Thoracic aorta (tissue), 2 donors: ENCODE data around the gene LAMA1. TPM values are rescaled to one million over a fixed set of nuclear protein-coding genes. Genes with fewer than 3 reads are reported as not detected.

ENCODE experiments used
- ATAC-seq: fragments of 150-250 bp; one replicate; pipeline ENCODE4 v1.8.0; 2017; ENCODE audit warnings: low read depth; ENCODE audit not compliant: insufficient number of reproducible peaks, low FRiP score
- DNase-seq: peaks from one replicate; pipeline ENCODE4 v3.0.0-alpha.2; 2020; ENCODE audit warnings: low spot score
- H3K27ac ChIP-seq, 2 donors: fragments of 200-600 bp; sonication (generic); 1 replicate in 1 of 2; 2 replicates in 1 of 2; pipeline ENCODE4 v1.5.1; 2016; ENCODE audit warnings: mild to moderate bottlenecking in 2 of 2, moderate library complexity in 2 of 2
- H3K27me3 ChIP-seq: fragments of 200-600 bp; sonication (generic); replicated peaks from 2 replicates; pipeline ENCODE4 v1.6.0; 2016; ENCODE audit warnings: mild to moderate bottlenecking; ENCODE audit not compliant: insufficient read depth
- H3K36me3 ChIP-seq: fragments of 200-600 bp; sonication (generic); one replicate; pipeline ENCODE4 v1.5.1; 2016
- H3K4me1 ChIP-seq, 2 donors: fragments of 200-600 bp; sonication (generic); 1 replicate in 1 of 2; 2 replicates in 1 of 2; pipeline versions ENCODE4 v1.5.1 to v1.6.0; 2016; ENCODE audit warnings: low read depth in 2 of 2, mild to moderate bottlenecking in 1 of 2; ENCODE audit not compliant: control insufficient read depth in 1 of 2
- H3K4me3 ChIP-seq: fragments of 200-600 bp; sonication (generic); 2 replicates; pipeline ENCODE4 v1.5.1; 2016; ENCODE audit warnings: mild to moderate bottlenecking
- H3K9me3 ChIP-seq: fragments of 200-600 bp; sonication (generic); 2 replicates; pipeline ENCODE4 v1.5.1; 2016
- total RNA-seq, 2 donors: library from RNA; depleted of rRNA; stranded (reverse); fragments of >200 nt; gene quantifications; one replicate each; pipeline versions ENCODE4 v1.1.0 to v1.2.3, GENCODE V29; 2016
- TF ChIP-seq, protein P1 (sequence below): fragments of 200-600 bp; sonication (generic); IDR thresholded peaks from one replicate; pipeline ENCODE4 v1.5.1; 2019; ENCODE audit warnings: antibody characterized with exemption

Gene LAMA1
- total RNA-seq, 2 donors from 2014 or later: 0.56 TPM; not detected in 1

DNA sequence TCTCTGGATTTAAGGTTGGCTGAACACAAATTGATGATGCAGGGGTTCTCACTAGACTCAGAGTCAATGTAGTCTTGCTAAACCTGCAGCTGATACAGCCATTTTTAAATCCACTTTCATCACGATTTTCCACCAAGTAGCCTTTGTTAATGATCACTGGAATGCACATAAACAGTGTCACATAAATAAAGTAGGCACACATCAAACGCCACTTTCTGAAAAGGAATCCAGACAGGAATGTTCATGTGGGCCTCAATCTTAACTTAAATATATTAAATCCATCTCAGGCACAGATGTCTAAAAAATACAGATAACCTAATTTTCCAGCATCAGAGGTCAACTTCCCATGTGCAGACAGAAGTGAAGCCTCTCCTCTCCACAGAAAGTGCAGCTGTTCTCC is 58.3 kb downstream of the LAMA1 start:
- no peaks in the 10 kb centered on the region for H3K36me3 ChIP-seq
- DNase-seq (no peak), ATAC-seq (no peak)
- no peak overlapping the region for H3K4me3 ChIP-seq
- TF ChIP-seq, protein P1, sequence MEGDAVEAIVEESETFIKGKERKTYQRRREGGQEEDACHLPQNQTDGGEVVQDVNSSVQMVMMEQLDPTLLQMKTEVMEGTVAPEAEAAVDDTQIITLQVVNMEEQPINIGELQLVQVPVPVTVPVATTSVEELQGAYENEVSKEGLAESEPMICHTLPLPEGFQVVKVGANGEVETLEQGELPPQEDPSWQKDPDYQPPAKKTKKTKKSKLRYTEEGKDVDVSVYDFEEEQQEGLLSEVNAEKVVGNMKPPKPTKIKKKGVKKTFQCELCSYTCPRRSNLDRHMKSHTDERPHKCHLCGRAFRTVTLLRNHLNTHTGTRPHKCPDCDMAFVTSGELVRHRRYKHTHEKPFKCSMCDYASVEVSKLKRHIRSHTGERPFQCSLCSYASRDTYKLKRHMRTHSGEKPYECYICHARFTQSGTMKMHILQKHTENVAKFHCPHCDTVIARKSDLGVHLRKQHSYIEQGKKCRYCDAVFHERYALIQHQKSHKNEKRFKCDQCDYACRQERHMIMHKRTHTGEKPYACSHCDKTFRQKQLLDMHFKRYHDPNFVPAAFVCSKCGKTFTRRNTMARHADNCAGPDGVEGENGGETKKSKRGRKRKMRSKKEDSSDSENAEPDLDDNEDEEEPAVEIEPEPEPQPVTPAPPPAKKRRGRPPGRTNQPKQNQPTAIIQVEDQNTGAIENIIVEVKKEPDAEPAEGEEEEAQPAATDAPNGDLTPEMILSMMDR: no peak
- no peak overlapping the region for H3K27ac ChIP-seq
- H3K4me1 ChIP-seq: no peaks in the 10 kb centered on the region
- H3K27me3 ChIP-seq: no peaks in the 10 kb centered on the region
- no peaks in the 10 kb centered on the region for H3K9me3 ChIP-seq

DNA sequence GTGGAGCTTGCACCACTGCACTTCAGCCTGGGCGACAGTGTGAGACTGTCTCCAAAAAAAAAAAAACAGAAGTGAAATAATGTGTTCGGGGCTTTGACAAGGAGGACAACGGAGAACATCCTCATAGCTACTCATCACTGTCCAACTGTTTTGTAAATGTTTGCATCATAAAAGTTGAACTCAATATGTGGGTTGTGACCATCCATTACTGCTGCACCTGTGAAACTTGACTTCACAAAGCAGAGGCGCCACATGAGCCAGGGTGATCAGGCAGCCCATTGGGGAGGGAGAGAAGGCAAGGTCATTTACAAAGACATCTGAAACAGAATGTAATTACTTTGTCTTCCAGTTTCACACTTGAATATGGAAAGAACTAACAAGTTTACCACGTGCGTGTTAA is 61.6 kb downstream of the LAMA1 start:
- DNase-seq: no peak
- H3K27ac ChIP-seq: no peak overlapping the region
- TF ChIP-seq, protein P1: no peak
- no peaks in the 10 kb centered on the region for H3K27me3 ChIP-seq
- no peaks in the 10 kb centered on the region for H3K36me3 ChIP-seq
- H3K9me3 ChIP-seq: no peaks in the 10 kb centered on the region
- no peak overlapping the region for H3K4me3 ChIP-seq
- no peaks in the 10 kb centered on the region for H3K4me1 ChIP-seq
- ATAC-seq: no peak

DNA sequence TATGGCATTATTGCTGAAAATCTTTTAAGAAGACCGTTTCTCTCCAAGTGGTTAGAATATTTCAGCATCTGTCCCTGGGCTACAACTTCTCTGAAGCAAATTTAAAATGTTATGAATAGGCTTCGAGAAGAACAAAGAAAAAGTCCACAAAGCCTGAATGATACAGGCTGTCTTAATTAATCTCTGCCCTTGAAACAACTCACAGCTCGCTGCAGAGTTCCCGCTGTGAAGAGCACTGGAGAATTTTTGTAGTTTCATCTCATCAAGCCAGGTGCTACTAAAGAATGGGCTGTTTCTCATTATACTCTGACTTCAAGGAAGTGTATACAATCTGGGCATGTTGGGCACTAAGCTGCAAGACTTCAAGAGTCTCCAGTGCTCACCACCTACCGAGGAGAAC is 67.6 kb downstream of the LAMA1 start:
- no peak for ATAC-seq
- Histone ChIP-seq H3K4me1 (no peaks in the 10 kb centered on the region), H3K27me3 (no peaks in the 10 kb centered on the region), H3K9me3 (no peaks in the 10 kb centered on the region), H3K27ac (no peak overlapping the region), H3K36me3 (no peaks in the 10 kb centered on the region), H3K4me3 (no peak overlapping the region)
- no peak for DNase-seq
- TF ChIP-seq, protein P1: no peak

- TF ChIP-seq, protein P1: no peak
- ATAC-seq (no peak), DNase-seq (no peak)
- H3K4me3 ChIP-seq: no peak overlapping the region
- no peaks in the 10 kb centered on the region for H3K9me3 ChIP-seq
- no peaks in the 10 kb centered on the region for H3K36me3 ChIP-seq
- no peak overlapping the region for H3K27ac ChIP-seq
- no peaks in the 10 kb centered on the region for H3K4me1 ChIP-seq
- no peaks in the 10 kb centered on the region for H3K27me3 ChIP-seq
These were observed 69.5 kb downstream of the LAMA1 start for GRCh38 chr18:7048081-7048480.

DNA sequence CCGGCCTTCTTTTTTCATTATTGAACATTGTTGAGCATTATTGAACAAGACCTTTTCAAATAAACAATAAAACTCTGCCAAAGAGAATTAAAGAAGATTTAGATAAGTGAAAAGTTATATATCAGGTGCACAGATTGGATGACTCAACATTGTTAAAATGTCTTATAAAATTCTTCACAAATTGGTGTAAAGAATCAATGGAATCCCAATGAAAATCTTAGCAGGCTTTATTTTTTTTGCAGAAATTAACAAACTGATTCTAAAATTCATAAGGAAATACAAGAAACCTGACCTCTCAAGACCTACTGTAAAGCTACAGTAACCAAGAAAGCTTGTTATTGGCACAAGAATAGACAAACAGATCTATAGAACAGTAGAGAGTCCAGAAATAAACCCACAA is 70.3 kb downstream of the LAMA1 start:
- no peak overlapping the region for H3K27ac ChIP-seq
- H3K4me3 ChIP-seq: no peak overlapping the region
- TF ChIP-seq, protein P1: no peak
- H3K36me3 ChIP-seq: no peaks in the 10 kb centered on the region
- ATAC-seq (no peak), DNase-seq (no peak)
- no peaks in the 10 kb centered on the region for H3K9me3 ChIP-seq
- no peaks in the 10 kb centered on the region for H3K27me3 ChIP-seq
- H3K4me1 ChIP-seq: no peaks in the 10 kb centered on the region
